ENCODE data around the gene SUGCT.
A peak's percentile ranks its signal among the peaks of the same experiment; 100 is the strongest.
"Not testable (repeated sequence)": the region's sequence is repeated elsewhere in the genome, so short reads cannot be mapped to it uniquely, and the experiment has no call there.

The SUGCT gene

GRCh38 chr7:40551685-40552576, 417.1 kb downstream of the SUGCT start:
- DNase-seq (ENCODE audit: low spot score) (peak; percentile 58), FAIRE-seq (no peak)

- FAIRE-seq (no peak), DNase-seq (ENCODE audit: low spot score) (no peak)
These were observed 425.9 kb downstream of the SUGCT start for GRCh38 chr7:40560672-40561071.

DNA sequence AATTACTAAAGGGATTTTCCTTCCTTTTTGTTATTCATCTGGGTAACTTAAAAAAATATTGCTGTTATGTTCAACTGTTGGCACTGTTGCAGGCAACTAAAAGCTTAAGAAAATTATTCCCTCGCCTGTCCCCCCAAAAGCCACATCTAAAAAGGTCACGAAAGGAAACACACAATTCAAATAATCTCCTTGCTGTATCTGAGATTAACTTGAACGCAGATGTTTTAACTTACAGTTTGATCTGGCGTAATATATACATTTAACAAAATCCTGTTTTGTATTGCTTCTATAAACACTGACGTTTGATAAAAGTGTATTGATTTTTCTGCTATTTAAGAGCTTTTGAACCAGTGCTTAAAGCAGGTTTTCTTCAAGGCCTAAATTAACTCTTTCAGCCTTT, 432.1 kb downstream of the SUGCT start:
- FAIRE-seq (no peak), DNase-seq (ENCODE audit: low spot score) (no peak)

- DNase-seq (ENCODE audit: low spot score) (no peak), FAIRE-seq (no peak)
These were observed 434.5 kb downstream of the SUGCT start for GRCh38 chr7:40569326-40569725.

- no peak for FAIRE-seq
- DNase-seq (ENCODE audit: low spot score), result no peak
These were observed 435.4 kb downstream of the SUGCT start for GRCh38 chr7:40570223-40570622.

GRCh38 chr7:40571796-40572195, 437.0 kb downstream of the SUGCT start:
- no peak for FAIRE-seq

DNA sequence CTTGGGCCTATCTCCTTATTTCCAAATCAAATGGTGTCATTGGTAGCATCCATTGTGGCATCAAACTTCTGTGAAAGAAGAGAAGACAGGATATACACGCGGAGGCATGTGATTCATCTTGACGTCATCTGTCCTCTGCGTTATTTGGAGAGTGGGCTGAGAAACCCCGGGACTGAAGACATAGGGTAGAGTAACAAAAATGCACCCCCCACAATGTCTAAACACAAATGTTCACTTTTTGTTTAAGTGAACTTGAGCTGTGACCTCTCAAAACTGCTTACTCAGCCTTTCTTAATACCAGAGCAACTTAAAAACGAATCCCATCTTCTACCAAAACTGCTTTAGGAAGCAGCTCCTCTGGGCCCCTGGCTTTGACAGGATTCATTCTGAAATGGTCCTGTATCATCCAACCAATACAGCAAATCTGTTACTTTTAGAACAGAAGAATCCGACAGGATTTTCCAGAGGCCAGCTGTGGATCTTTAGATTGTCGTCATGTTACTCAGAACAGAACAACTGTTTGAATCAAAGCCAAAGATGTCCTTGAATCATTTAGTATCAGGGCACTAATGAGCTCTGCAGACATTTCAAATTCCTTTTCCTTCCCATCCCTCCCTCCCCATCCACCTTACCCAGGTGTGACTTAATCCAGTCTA, 438.1 kb downstream of the SUGCT start:
- FAIRE-seq (no peak), DNase-seq (ENCODE audit: low spot score) (no peak)

More at GRCh38 chr7:40571796-40572195, 437.0 kb downstream of the SUGCT start:
- no peak for DNase-seq (ENCODE audit: low spot score)

DNA sequence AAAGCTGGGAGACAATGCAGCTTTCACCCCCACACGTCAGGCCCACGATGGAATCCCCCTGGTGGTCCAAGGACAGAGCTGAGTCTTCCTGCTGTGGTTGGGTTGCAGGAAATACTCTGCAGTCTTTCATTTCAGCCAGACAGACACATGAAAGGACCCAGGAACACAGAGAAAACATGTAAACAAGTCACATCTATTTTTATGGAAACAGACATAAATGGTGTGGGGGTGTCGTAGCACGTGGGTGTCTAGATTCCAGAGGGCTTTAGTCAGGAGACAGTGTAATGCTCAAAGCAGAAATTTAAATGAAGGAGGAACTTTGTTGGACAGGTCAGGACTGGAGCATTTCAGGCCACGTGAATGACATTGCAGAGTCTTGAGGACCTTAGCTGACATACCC, 444.6 kb downstream of the SUGCT start:
- DNase-seq (ENCODE audit: low spot score) (no peak), FAIRE-seq (no peak)

DNA sequence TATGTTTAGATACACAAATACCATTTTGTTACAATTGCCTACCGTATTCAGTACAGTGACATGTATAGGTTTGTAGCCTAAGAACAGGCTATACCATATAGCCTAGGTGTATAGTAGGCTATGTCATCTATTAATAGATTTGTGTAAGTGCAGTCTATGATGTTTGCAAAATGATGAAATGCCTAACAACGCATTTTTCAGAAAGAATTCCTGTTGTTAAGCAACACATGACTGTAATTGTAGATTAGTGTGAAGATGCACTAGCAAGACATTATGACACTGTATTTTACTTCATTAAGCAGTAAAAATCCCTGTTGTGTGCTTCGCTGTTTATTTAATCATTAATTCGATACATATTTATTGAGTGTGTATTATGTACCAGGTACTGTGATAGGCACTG, 446.0 kb downstream of the SUGCT start:
- DNase-seq (ENCODE audit: low spot score) (no peak), FAIRE-seq (no peak)

DNA sequence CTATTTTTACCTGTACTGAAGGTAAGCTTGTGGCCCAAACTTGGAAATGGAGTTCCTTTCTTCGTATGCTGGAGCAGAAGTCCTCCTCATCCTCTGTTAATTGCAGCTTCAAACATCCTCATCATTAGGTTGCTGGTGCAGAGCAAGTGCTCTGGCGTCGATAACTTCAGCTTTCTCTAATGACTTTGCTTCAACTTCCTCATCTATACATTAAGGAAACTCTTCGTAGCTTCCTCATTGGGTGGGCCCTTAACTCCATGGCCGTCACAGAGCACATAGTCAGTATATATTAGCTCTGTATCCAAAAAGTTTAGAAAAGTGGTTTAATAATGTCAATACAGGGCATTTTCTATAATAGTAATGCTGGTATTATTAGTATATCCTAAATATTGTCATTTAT, 447.7 kb downstream of the SUGCT start:
- no peak for FAIRE-seq
- no peak for DNase-seq (ENCODE audit: low spot score)

DNA sequence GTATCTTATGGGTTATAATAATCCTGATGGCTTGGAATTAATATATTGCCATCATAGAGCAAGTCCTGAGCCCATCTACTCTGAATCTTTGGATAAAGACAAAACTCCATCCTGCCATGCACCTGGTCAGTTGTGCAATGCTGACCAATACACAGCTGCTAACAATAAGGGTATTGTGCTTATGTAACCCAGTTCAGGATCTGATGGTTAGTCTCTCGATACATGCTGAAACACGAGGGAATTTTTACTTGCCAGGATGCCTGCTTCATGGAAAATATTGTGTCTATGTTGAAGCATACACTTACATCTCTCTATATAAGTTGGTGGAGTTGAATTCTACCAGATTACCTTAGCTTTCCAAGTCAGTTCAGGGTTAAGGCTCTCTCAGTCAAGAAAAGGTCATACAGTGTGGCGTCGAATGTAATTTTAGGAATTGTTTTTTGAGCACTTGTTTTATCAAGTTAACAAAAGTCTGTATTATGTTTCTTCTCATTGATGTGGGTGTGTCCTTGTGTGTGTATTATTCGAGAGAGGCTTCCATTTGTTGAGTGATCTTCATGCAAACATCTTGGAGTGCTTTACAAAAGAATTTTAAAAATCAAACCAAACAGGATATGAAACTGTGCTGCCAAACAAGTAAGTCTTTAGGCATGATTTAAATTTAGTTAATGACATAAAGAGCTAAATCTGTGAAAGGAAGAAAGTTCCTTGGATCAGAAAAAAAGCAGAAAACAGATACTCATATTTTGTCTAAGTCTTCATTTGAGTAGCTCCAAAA, 449.1 kb downstream of the SUGCT start:
- FAIRE-seq, result no peak

DNA sequence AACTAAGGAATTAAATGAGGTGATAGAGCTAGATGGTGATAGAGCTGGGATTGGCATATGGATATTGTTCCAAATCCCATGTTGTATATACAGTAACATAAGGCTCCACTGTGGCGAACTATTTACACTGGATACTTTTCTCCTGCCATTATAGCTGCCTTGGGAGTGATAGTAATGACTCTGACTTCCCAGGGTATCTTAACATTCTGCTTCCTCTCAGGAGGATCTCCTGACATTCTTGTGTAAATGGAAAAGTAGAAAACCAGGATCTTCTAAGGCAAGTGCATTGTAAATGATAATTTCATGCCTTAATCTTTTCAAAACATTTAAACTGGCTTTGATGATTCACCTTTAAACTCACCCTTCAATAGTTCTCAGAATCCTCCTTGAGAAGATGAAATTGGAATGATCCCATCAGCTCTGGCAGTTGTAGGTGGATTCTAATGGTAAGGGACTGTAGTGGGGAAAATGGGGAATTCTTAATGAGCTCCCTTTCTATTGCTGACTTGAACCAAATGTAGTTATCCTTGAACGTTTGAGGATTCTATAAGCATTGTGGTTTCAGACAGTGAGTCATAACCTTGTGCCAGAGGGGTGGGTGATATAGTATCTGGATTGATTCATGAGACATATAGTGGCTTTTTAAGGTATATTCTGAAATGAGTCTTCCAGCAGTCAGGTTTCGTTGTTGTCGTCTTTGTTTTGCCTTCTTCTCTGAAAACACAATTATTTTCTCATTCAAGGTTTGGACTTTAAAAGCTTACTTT, 450.0 kb downstream of the SUGCT start:
- DNase-seq (ENCODE audit: low spot score) (no peak), FAIRE-seq (no peak)

More for the DNA sequence above, 449.1 kb downstream of the SUGCT start:
- DNase-seq (ENCODE audit: low spot score), result no peak

- DNase-seq (ENCODE audit: low spot score) (peak; percentile 27), FAIRE-seq (no peak)
These were observed 451.4 kb downstream of the SUGCT start for GRCh38 chr7:40586197-40586596.

DNA sequence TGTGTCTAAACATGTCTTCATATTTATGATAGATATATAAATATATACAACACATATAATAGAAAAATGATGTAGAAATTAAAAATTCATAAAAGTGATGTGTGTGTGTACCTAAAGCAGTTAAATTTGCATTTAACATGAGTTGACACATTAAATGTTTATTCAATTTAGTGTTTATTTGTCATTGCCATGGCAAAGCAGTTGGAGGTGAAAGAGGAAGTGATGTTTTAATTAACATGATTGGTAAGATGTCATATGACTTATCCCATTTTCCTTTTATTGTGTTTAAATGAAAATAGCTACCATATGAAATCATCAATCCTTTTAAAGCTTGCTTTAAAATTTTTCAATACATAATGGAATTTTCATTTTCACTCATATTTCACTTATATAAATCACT, 452.6 kb downstream of the SUGCT start:
- FAIRE-seq (peak; percentile 48), DNase-seq (ENCODE audit: low spot score) (no peak)

- FAIRE-seq, result no peak
- no peak for DNase-seq (ENCODE audit: low spot score)
These were observed 460.3 kb downstream of the SUGCT start for GRCh38 chr7:40595129-40595528.

DNA sequence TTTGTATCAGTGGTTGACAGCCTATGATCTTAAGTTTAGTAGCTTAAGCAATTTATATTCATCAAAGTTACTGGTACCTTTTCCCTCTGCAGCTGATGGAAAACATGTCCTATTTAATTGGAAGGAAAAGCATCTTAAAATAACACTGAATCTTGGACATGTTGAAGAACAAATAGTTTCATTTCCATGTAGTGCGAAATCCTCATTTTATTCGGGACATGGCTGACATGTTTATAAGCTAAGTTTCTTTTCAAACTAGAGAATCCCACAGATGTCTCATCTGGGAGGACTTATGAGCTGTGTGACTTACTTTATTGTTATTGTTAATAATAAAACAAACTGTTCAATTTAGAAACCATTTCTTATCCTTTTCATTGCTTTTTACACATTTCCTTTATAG, 461.0 kb downstream of the SUGCT start:
- FAIRE-seq, result no peak

DNA sequence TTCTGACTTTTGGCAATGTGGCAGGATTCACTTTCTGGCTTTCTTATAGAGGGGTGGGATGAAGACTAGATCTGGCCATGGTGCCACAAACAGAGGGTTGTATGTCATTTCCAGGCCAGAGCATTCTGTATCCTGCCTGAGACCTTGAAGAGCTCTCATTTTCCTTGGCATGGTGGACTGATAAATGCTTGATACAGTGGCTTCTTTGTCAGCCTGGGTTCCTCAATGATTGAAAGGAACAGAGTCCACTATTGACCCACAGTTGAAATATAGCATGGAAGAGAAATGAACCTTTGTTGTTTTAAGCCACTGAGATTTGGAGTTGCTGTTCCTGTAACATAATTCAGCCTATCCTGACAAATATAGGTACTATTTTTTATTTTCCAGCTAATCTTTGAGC, 462.7 kb downstream of the SUGCT start:
- no peak for DNase-seq (ENCODE audit: low spot score)
- no peak for FAIRE-seq

More for the DNA sequence above, 461.0 kb downstream of the SUGCT start:
- no peak for DNase-seq (ENCODE audit: low spot score)

DNA sequence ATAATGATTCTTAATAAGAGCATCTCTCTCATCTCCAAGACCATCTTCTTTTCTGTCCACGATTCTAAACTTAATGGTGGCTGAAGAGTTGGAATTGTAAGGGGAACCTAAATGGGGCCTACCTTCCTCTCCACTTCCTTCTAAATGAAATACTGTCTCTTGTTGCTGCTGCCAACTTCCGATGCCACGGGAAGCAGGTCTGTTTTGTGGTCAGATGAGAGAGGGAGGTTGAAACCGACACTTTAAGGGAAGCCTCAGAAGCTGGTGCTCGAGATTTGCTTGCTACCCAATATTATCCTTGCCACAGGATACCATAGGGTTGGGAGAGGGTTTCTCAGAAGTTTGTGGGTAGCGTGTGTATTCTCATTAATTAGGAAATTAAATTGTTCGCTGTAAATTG, 464.1 kb downstream of the SUGCT start:
- FAIRE-seq (no peak), DNase-seq (ENCODE audit: low spot score) (no peak)

GRCh38 chr7:40599836-40600235, 465.0 kb downstream of the SUGCT start:
- FAIRE-seq (no peak), DNase-seq (ENCODE audit: low spot score) (no peak)

DNA sequence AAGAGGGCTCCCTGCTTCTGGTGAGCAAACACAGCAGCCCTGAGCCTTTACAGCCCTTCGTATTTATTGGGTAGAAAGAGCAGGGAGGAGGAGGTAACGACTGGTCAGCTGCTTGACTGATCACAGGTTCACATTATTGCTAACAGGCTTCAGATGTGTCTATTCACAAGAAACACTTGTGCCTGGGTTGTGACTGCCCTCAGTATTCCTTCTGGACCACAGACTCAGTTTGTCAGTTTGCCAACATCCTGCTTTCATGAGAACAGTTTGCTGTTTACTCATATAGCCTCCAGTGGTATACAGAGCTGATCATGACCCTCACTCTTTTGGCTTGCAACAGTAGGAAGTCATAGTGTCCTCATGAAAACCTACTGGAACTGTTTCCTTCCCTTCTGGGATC, 467.5 kb downstream of the SUGCT start:
- DNase-seq (ENCODE audit: low spot score); FAIRE-seq: not testable (repeated sequence)

All from RCC 7860 (cell line).